PFSK-1 (cell line): Measurements from ENCODE around the gene CCR5AS.

Experiments
- FOXP2 ChIP-seq: optimal IDR thresholded peaks from 2 replicates; pipeline ENCODE3; 2011; ENCODE audit warnings: borderline replicate concordance, control low read depth, inconsistent platforms; ENCODE audit not compliant: insufficient read depth; ENCODE audit errors: extremely low read length, extremely low read depth
- POLR2AphosphoS5 ChIP-seq: IDR thresholded peaks from 2 replicates; pipeline ENCODE4 v1.6.1; 2012; ENCODE audit warnings: low read depth, mild to moderate bottlenecking, control low read depth, low read length, moderate library complexity
- REST ChIP-seq, 2 experiments: IDR thresholded peaks; 2 replicates each; pipeline versions ENCODE4 v1.6.1 to v1.8.0; 2011 to 2012; ENCODE audit warnings: low read depth in 2 of 2, low read length in 2 of 2, control low read depth in 1 of 2, inconsistent platforms in 1 of 2, mild to moderate bottlenecking in 1 of 2, moderate library complexity in 1 of 2; ENCODE audit not compliant: insufficient read depth in 1 of 2
- SIN3A ChIP-seq: IDR thresholded peaks from 2 replicates; pipeline ENCODE4 v1.6.1; 2012; ENCODE audit warnings: mild to moderate bottlenecking, low read length, moderate library complexity, borderline replicate concordance; ENCODE audit not compliant: insufficient read depth
- TAF1 ChIP-seq: IDR thresholded peaks from 2 replicates; pipeline ENCODE4 v1.6.1; 2012; ENCODE audit warnings: low read length, control low read depth, borderline replicate concordance; ENCODE audit not compliant: insufficient read depth

The CCR5AS gene

GRCh38 chr3:46344476-46344875 lies 62.4 kb downstream of the CCR5AS start:
- TF ChIP-seq REST (IDR thresholded peaks at IDR 0.05; ENCODE audit: insufficient read depth in 1 of 2, low read depth in 2 of 2, low read length in 2 of 2) (no peak), POLR2AphosphoS5 (no peak), FOXP2 (no peak)

- TF ChIP-seq REST (IDR thresholded peaks at IDR 0.05; ENCODE audit: insufficient read depth in 1 of 2, low read depth in 2 of 2, low read length in 2 of 2) = no peak
- no peak for TF ChIP-seq SIN3A
Observed at GRCh38 chr3:46338840-46339239, 68.0 kb downstream of the CCR5AS start.

- TF ChIP-seq TAF1 = no peak
- TF ChIP-seq REST (IDR thresholded peaks at IDR 0.05; ENCODE audit: insufficient read depth in 1 of 2, low read depth in 2 of 2, low read length in 2 of 2) = no peak
- TF ChIP-seq POLR2AphosphoS5 = no peak
- TF ChIP-seq SIN3A = no peak
- TF ChIP-seq FOXP2 = no peak
Observed at GRCh38 chr3:46337911-46338310, 69.0 kb downstream of the CCR5AS start.

GRCh38 chr3:46335541-46335940 lies 71.3 kb downstream of the CCR5AS start:
- no peak for TF ChIP-seq FOXP2
- no peak for TF ChIP-seq TAF1
- no peak for TF ChIP-seq REST (IDR thresholded peaks at IDR 0.05; ENCODE audit: insufficient read depth in 1 of 2, low read depth in 2 of 2, low read length in 2 of 2)
- no peak for TF ChIP-seq SIN3A
- TF ChIP-seq POLR2AphosphoS5 = no peak

- TF ChIP-seq REST (IDR thresholded peaks at IDR 0.05; ENCODE audit: insufficient read depth in 1 of 2, low read depth in 2 of 2, low read length in 2 of 2) (no peak), FOXP2 (no peak), SIN3A (no peak), POLR2AphosphoS5 (no peak), TAF1 (no peak)
Observed at GRCh38 chr3:46334741-46335478, 72.0 kb downstream of the CCR5AS start.
